Activated CD4-positive, alpha-beta T cell treated with anti-CD3 and anti-CD28 coated beads, Interleukin-2, Interleukin-4, amounts not matched to agents 100 ng/mL and 50 ng/mL, durations not matched to agents 16 hours and 8 hours (primary cell): Measurements from ENCODE around the gene DCC.

Source experiments
- DNase-seq: peaks from one replicate; pipeline ENCODE4 v3.0.0-alpha.2; 2020; ENCODE audit warnings: low spot score

Gene DCC

DNA sequence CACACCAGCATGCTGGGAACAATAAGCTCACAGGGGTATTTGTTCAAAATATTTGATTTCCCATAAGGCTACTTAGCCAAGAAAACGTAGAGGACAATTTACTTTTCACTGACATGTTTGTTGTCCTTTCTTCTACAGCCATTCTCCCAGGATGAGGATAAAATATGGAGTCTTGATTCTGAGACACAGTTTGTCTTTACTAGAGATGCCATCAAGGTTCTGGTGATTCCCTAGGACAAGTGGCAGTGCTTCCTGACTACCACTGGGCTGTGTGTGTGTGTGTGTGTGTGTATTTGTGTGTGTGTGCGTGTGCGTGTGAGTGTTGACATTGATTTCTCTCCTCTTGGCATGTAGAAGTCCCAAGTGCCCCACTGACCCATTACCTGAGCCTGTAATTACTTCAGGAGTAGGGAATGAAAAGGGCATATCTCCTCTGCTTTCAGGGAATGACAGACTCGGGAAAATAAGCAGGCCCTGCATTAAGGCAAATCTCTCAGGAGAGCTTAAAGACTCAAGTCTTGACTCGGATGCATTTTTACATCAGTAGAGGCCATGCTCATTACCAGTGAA is 761.6 kb downstream of the DCC start:
- no peak for DNase-seq

DNA sequence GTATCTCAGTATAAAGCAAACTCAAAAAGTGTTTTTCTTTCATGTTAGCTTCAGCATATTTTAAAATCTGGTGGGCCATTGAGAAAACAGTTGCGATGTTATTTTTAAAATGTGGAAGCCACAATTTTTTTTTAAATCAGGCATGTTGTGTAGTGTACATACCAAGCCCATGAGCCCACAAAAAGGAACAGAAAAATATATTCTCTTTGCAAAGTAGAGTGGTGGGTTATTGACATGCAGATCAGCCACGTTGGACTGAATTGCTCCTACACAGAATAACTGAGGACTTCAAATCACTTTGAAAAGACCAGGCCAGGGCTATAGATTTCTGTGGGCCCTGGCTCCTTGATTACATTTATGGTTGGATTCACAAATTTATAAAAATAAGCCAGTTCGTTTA is 774.4 kb downstream of the DCC start:
- no peak for DNase-seq

DNA sequence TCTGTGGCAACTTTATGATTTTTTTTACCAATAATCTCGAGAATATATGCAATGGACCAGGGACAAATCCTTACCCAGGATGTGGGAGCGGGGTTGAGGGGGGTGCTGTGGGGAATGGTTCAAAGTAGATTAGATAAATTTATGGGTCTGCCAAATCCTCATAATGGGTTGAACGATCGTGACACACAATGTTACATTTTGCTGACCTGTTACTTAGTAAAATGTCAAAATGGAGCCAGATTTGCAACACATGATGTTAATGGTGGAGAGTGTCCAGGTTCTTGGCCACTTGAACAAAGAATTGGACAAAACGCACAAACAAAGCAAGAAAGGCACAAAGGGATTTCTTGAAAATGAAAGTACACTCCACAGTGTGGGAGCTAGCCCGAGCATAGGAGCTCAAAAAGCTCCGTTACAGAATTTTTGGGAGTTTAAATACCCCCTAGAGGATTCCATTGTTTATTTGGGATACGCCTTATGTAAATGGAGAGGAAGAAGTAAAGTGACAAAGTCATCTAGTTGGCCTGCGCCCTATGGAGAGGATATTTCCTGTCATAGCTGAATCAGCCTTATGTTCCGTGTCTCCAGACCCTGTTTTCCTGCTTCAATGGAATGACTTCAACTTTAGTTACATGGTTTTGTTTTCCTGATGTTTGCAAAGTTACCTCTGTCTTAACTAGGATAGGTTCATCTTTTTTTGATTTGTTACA is 776.0 kb downstream of the DCC start:
- no peak for DNase-seq

DNA sequence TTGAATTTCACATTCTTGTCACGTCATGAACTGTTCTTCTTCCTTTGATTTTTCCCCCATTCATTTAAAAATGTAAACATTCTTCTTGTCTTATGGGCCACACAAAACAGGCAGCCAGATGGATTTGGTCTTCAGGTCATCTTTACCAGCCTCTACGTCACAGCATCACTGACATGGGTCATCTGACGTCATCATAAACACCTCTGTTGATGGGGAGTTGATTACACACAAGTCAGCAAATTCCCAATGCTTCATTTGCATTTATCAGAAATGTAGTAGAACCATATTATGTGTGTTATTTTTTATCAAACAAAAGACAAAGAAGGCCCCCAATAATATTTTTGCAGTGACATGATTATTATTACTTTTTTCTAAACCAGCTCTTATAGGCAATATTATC is 777.9 kb downstream of the DCC start:
- DNase-seq = no peak

DNA sequence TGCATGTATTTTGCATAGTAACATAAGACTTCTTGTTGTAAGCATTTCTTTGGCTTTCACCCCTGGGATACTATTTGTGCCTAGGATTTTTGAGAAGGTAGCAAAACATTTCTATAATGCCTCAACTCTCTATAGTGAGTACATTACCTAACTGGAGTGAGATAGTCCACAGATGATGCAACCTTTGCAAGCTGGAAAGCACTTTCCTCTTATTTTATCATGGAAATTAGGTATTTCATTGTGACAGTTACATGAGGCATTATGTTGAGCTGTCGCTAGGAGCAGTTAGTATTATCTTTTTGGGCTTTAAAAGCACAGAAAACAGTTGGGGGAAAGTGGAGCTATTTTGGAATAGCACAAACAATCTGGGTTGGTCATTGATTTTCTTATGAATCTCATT is 786.2 kb downstream of the DCC start:
- DNase-seq = no peak

DNA sequence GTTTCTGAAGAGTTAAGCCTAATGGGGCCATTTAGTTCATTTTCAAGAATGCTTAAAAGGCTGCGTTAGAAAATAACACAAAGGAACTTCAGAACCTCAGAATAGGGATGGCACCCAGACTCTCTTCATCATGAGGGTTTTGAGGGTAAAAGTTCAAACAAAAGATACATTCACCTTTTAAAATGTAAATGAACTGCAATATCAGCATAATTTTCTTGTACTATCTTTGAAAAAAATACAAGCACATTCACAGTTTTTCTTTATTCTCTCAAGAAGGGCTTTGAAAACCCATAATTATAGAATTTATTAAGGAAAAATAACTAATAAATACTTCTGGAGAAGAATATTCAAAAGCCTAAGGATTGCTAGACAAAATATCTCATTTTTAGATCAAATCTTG is 791.0 kb downstream of the DCC start:
- DNase-seq = no peak

DNA sequence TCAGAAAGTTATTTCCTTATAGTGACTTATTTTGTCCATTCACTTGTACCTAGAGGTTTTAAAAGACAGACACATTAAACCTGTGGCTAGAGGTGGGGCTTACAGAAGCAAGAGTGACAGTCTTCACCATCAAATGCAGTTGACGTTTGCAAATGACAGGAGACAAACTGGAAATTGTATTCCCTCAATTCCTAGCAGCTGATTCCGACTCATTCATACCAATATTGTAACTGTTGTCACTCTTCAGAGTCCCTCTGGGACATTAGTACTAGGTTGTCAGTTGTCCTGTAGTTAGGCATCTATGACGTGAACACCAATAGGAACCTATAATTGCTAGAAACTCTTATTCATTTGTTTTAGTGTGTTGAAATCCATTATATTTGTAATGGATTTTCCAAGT is 794.7 kb downstream of the DCC start:
- DNase-seq = no peak

DNA sequence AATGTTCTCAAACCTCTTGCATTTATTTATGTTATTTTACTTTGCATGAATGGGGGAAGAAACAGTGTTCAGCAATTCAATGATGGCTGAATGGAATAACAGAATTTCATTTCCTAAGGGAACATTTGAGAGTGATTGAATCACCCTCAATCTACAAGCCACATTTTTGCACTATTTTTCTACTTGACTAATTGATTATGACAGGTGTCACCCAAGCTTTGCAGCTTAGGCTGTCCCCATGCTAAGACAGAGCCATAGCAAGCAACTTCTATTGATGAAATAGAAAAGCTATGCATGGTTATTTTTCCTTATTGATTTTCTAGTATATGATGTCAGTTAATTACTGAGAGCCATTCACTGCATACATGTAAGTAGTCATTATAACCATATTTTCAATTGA is 795.7 kb downstream of the DCC start:
- DNase-seq = no peak

DNA sequence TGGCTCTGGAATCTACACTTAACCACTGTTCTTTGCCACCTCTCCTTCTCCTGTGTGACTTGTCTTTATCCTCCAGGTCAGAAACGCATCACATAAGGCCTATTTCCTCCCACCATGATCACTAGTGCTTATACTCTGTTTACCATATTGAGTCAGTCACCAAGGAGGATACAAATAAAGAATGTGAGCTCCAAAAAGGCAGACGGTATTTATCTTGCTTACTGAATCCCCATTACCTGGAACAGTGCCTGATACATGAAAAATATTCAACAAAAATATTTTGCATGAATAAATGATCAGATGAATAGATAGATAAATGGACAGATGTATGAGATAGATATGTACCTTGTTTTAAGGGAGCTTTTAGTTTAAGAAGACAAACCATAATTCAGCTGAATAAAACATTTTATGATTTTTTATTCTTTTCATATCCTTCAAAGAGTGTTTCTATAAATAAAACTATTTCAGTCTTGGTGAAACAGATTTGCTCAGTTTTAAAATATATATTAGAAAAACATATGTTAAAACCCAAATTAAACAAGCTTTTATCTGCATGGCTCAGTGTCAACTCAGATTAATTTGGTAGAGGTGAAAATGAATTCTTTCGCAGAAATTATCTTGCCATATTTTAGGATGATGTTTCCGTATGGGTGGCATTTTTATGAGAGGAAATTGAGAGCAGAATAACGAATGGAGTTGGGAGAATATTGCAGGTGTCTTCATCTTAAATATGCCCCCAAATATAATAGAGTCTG is 799.9 kb downstream of the DCC start:
- DNase-seq = no peak

DNA sequence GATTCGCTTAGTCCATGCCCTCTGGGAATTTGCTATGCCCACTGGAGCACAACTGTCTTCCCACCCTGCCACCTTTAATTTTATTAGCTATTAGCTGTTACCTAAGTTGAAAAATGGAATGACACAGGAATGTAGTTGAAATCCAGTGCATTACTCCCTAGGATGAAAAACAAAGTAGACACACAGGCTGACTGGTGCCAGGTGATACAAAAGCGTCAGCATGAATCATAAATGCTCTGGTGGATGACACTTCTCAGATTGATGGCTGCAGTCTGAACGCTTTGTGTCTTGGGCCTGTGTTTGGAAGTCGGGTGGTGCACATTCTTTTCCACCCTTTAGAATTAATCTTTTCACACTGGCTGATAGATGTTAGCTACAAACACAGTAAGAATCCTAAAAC is 802.0 kb downstream of the DCC start:
- no peak for DNase-seq

DNA sequence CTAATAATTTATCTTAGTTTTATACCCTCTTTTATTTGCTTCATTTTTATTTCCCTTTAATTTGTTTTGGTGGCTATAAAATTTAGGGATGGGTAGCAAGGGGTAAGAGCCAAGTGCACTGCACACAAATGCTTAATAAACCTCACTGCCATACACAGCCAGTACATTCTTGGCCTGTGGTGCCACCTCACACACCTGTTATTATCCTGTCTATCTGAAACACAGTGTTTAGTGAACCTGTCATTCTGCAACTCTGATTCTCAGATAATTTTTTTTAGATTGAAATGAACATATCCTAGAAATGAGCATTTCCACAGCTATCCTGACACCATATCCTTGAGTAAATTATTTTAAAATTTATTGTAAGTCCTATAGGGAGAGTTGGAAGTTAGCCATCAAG is 807.5 kb downstream of the DCC start:
- DNase-seq = no peak

DNA sequence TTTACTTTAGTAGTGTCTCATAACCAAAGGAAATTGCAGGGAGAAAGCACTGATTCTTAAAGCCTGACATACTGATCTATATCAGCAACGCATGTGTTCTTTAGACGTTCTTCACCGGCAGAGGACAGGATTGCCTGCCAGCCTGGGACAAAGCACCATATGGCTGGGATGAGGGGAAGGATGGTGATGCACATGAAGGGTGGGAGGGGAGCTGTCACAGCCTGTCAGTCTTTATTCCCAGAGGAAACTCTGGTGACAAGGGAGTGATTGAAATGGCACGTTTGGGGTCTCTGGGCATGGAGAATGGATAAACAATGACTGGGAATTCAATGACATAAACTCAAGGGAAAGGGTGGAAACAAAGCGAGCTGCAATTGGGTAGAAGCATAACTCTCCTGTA is 808.1 kb downstream of the DCC start:
- no peak for DNase-seq

DNA sequence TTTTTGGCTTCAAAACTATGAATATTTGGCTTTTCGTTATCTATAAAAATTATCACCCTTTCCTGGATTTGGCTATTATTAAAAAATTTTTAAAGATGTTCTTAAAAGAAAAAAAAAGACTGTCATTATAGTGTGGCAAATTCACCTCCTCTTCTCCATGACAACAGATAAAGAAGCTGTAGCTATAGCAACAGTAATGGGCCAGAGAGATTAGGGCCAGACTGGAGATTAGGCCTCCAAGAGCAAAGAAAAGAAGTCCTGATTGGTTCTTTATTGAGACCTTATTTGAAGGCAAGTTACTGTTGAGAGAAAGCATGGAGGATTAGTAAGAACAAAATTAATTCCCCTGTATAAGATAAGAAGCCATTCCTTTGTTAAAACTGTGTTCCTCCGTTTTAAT is 812.5 kb downstream of the DCC start:
- no peak for DNase-seq

DNA sequence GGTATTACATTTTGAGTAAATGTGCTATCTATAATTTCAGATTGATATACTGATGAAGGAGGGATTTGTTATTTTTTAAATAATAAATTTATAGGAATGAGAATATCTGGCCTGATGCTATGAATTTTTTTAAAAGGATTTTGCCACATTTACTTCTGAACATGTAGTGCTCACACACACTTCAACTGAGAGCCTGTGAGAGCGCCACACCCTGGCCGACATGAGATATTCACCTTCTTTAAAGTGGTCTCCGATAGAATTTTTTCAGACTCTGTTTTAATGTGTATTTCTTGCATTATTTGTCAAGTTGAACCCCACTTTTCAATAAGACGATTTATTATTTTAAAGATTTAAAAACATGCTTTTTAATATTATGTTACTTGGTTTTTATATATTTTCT is 813.3 kb downstream of the DCC start:
- DNase-seq = no peak

DNA sequence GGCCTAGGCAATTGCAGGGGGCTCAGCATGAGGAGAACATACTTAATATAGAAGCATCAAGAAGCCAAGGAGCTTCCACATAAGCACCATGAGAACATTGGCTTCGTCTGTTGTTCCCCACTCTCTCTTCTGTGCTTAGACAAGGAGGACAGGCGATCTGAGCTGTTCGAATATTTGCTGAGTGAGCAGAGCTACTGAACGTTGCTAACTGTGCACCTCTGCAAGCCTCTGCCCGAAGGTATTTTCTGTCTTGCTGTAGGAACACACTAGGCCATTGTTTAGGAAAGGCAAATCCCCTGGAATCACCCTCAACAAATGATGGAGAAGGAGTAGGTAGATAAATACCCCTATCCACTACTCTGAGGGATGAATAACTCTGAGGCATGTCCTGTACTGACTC is 813.8 kb downstream of the DCC start:
- no peak for DNase-seq

DNA sequence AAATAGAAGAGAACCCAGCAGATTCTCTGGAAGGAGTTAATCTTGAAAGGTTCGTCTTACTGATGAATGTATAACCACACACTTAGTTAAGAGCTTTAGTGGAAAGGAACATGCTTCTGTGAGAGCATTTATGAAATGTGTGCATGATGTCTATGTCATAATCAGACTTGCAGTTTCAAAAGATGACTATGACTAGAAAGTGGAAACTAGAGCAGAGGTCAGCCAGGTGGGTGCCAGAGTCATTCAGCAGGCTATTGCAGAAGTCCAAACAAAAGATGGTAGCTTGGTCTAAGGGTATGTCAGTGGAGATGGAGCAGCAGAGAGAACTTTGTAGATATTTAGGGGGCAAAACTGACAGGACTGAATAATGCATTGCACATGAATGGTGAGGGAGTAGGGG is 825.8 kb downstream of the DCC start:
- DNase-seq = no peak

DNA sequence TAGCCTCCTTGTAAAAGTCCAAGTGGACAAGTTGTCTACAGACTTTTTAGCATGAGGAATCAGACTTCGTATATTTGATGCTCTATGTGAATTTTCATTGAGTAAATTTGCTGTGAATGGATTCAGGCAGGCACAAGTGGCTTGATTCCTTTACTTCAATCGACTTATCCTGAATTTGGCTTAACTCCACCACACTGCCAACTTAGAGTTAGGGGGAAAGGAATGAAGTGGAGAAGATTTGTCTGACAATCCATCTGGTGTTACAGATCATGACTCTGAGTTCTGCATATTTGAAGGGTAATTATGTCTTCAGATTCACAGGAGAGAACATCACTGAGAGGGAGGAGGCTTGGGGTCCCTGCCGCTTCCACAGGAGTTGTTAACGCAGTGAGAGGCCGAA is 829.3 kb downstream of the DCC start:
- DNase-seq = no peak

DNA sequence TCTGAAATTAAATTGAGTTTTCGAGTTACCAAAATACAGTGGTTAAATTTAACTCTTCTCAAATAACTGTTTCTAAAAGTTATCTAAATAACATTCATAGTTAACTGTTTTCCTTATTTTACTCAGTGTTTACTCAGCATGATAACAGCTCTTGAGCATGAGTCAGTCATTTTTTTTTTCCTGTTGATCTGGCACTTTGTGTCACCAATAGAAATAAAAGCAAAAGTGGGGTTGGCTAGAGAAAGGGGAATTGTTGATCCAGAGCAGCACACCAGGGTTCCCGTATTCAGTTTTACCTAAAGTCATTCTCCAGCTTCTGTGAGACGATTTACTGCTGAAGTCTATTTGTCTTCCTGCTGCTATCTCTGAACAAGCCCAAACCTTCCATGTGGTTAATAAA is 851.6 kb downstream of the DCC start:
- no peak for DNase-seq

DNA sequence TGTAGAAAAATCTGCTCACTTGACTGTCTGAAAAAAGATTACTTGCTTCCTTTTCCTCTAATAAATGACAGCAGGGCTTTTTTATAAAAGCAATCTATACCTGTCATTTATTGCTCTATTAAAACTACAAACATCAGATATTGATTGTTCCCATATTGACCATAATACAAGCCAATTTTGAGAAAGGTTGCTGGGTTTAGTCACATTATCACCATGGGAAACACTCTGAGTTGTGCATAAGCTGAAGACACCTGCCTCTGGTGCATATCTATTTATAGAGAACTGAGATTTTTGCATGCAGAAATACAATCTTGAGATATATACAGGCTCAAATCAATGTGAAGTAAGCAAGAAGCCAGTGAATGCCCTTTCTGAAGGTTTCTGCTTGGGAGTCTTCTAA is 853.9 kb downstream of the DCC start:
- no peak for DNase-seq

DNA sequence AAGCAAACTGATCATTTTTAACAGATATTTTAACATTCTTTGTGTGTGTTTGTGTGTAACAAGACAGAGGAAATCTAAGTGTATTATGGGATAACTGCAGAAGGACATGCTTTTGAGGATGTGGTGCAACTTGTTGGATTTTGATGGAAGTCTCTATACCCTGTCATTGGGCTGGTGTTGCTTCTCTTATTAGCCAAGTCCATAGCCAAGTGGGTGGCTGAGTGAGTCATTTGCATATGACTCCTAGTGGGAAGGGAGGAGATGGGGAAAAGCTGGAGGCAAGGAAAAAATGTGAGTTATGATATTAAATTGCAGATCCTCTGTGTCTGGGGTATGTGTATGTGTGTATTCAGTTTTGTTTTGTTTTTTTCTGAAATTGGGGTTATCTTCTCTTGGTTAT is 879.9 kb downstream of the DCC start:
- DNase-seq = no peak

DNA sequence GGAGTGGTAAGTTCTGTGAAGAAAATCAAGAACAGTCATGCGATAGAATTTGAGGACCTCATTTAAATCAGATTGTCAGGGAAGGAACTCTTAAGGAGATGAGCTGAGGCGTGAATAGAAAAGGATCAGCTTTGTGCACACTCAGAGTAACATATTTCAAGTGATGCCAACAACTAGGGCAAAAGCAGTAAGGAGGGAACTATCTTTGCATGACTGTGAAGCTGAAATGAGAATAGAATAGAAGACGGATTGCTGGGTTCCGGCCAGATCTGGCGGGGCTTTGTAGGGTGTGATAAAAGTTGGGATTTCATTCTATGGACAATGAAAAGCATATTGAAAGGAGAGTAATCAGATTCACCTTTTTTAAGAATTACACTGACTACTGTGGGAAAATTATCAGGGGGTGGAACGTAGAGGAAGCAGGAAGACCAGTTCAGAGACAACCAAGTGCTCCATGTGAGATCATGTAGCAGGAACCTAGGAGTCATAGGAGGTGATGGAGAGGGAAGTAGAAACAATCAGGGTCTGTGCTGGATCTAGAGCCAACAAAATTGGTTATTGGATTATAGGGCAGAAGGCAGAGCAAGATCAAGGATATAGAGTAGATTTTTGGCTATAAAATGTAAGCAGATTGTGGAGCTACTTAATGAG is 884.3 kb downstream of the DCC start:
- no peak for DNase-seq

DNA sequence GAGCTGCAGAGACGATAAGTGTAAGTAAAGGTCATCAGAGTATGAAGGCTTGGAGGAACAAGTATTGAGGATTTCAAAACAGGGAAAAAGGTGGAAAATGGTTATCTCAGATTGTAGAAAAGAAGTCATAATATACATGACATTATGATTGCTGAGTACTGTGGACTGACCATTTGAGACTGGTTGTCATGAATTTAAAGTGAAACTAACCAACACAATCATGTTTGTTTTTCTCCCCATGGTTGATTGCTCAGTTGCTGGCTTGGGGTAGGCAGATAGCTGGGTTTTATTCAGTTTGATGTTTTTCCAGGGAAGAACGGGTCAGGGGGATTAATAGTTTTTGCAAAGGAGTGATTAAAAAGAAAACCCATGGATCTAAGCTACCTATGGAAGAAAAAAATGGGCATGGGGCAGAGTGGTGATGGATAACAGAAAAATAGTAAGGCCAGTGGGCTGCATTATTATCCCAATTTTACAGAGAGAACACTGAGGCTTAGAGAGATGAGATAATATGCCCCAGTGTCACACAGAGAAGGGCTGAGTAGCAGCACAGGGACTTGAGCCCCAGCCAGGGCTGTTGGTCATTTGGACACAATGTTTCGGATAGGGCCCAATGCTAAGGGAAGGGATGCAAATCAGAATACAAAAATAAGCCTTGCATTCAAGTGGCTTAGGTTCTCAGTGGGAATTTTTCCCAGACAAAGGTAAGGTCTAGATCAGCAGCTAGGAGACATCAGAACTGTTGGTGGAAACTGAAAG is 885.7 kb downstream of the DCC start:
- DNase-seq = no peak
